Natural killer cell (primary cell): Measurements from ENCODE around the gene RUSF1. TPM values are rescaled to one million over a fixed set of nuclear protein-coding genes. Genes with fewer than 3 reads are reported as not detected.

Experiments
- ATAC-seq, 3 donors: fragments of 150-1000 bp in 2 of 3; fragments of 200-7000 bp in 1 of 3; cut with Tn5 transposase; 1 replicate in 1 of 3; 2 replicates in 2 of 3; pipeline ENCODE4 v1.10.0; 2021; ENCODE audit warnings: mild to moderate bottlenecking in 2 of 3, moderate library complexity in 2 of 3
- DNase-seq, 2 donors: peaks; one replicate each; pipeline versions ENCODE4 v3.0.0 to v3.0.0-alpha.2; 2013 to 2021; ENCODE audit warnings: mixed read lengths in 1 of 2
- H3K27ac ChIP-seq: one replicate; pipeline ENCODE4 v1.5.1; 2013; ENCODE audit warnings: mild to moderate bottlenecking, low read length
- H3K27me3 ChIP-seq: one replicate; pipeline ENCODE4 v1.6.1; 2013; ENCODE audit warnings: low read length; ENCODE audit not compliant: control insufficient read depth, insufficient read depth
- H3K36me3 ChIP-seq: one replicate; pipeline ENCODE4 v1.6.1; 2013; ENCODE audit warnings: low read length; ENCODE audit not compliant: control insufficient read depth, insufficient read depth
- H3K4me1 ChIP-seq: one replicate; pipeline ENCODE4 v1.6.1; 2013; ENCODE audit warnings: low read length; ENCODE audit not compliant: control insufficient read depth, insufficient read depth
- H3K4me3 ChIP-seq: one replicate; pipeline ENCODE4 v1.5.1; 2013; ENCODE audit warnings: low read length
- H3K9me3 ChIP-seq: one replicate; pipeline ENCODE4 v1.6.1; 2013; ENCODE audit warnings: low read length; ENCODE audit not compliant: control insufficient read depth, insufficient read depth
- H3K27ac Mint-ChIP-seq, 2 donors: one replicate each; pipeline ENCODE4 v1.8.0; 2022; ENCODE audit warnings: mild to moderate bottlenecking in 2 of 2, mixed read lengths in 2 of 2, moderate library complexity in 1 of 2
- H3K27me3 Mint-ChIP-seq, 2 donors: one replicate each; pipeline ENCODE4 v1.8.0; 2022; ENCODE audit warnings: low read depth in 2 of 2, mixed read lengths in 2 of 2
- H3K36me3 Mint-ChIP-seq: one replicate; pipeline ENCODE4 v1.8.0; 2022; ENCODE audit warnings: mixed read lengths
- H3K4me1 Mint-ChIP-seq, 2 donors: one replicate each; pipeline ENCODE4 v1.8.0; 2022; ENCODE audit warnings: mixed read lengths in 2 of 2
- H3K4me3 Mint-ChIP-seq: one replicate; pipeline ENCODE4 v1.8.0; 2022; ENCODE audit warnings: mild to moderate bottlenecking, moderate library complexity, mixed read lengths
- H3K9me3 Mint-ChIP-seq, 2 donors: one replicate each; pipeline ENCODE4 v1.8.0; 2022; ENCODE audit warnings: mixed read lengths in 2 of 2
- CTCF ChIP-seq: fragments of 200-600 bp; IDR thresholded peaks from one replicate; pipeline ENCODE4 v1.8.0; 2022; ENCODE audit warnings: antibody characterized with exemption
- WGBS: methylation state at CpG from one replicate; pipeline ENCODE4 v1.1.7; 2013; ENCODE audit warnings: missing lambda C conversion rate; ENCODE audit not compliant: insufficient coverage; 5-methylcytosine and 5-hydroxymethylcytosine counted together
- intact Hi-C: fragments of 100-400 bp; cut with micrococcal nuclease; formaldehyde crosslinking; loops from one replicate; pipeline ENCODE4 v1.14.2; 2022
- total RNA-seq, 4 donors: library from RNA; stranded (reverse); fragments of 120-200 nt in 1 of 4; gene quantifications; one replicate each; pipeline versions ENCODE4 v1.2.3 to v1.2.4, GENCODE V29; 2013 to 2022

The RUSF1 gene
- total RNA-seq, 3 donors from 2014 or later (not counting 1 experiment from before 2014, with no cell fraction given): 50.2 to 61.5 (median 51.9) TPM

- H3K36me3 Mint-ChIP-seq: no peaks in the 10 kb centered on the region
- H3K27me3 Mint-ChIP-seq: peaks cover 10 to 14% of the 10 kb centered on the region in 2 donors
- DNase-seq (no peak), ATAC-seq (no peak)
- no peak overlapping the region for H3K27ac Mint-ChIP-seq
- H3K9me3 ChIP-seq: no peaks in the 10 kb centered on the region
- no peak overlapping the region for H3K4me3 Mint-ChIP-seq
- peaks cover 10 to 16% of the 10 kb centered on the region in 2 donors for H3K4me1 Mint-ChIP-seq
- no peak for TF ChIP-seq CTCF
- no peaks in the 10 kb centered on the region for H3K36me3 ChIP-seq
- no peaks in the 10 kb centered on the region for H3K27me3 ChIP-seq
- H3K4me1 ChIP-seq: peaks cover 8% of the 10 kb centered on the region
- H3K4me3 ChIP-seq: no peak overlapping the region
- H3K9me3 Mint-ChIP-seq: no peaks in the 10 kb centered on the region
- no peak overlapping the region for H3K27ac ChIP-seq
- intact Hi-C loops: no loop called here
These were observed 5.7 kb upstream of the RUSF1 start for GRCh38 chr16:31513884-31514283.

GRCh38 chr16:31513126-31513525 lies 4.9 kb upstream of the RUSF1 start:
- peaks cover 17 to 22% of the 10 kb centered on the region in 2 donors for H3K4me1 Mint-ChIP-seq
- WGBS: 78% methylated on average over 6 of the region's 6 CpGs

GRCh38 chr16:31508706-31509195 lies 560 bp upstream of the RUSF1 start:
- DNase-seq: peak in 1 of 2 donors; percentile 33

More at GRCh38 chr16:31513126-31513525, 4.9 kb upstream of the RUSF1 start:
- H3K27me3 ChIP-seq: no peaks in the 10 kb centered on the region
- no peak for TF ChIP-seq CTCF
- no peaks in the 10 kb centered on the region for H3K9me3 ChIP-seq
- H3K36me3 ChIP-seq: no peaks in the 10 kb centered on the region
- intact Hi-C loops: no loop called here
- no peak for DNase-seq
- no peak overlapping the region for H3K27ac ChIP-seq
- peaks cover 14% of the 10 kb centered on the region for H3K4me1 ChIP-seq
- no peaks in the 10 kb centered on the region for H3K36me3 Mint-ChIP-seq
- ATAC-seq: no peak
- H3K27me3 Mint-ChIP-seq: peaks cover 10 to 13% of the 10 kb centered on the region in 2 donors
- no peak overlapping the region for H3K4me3 Mint-ChIP-seq
- H3K4me3 ChIP-seq: no peak overlapping the region
- H3K9me3 Mint-ChIP-seq: no peaks in the 10 kb centered on the region
- no peak overlapping the region for H3K27ac Mint-ChIP-seq

More at GRCh38 chr16:31508706-31509195, 560 bp upstream of the RUSF1 start:
- TF ChIP-seq CTCF: no peak
- Histone ChIP-seq H3K9me3 (no peaks in the 10 kb centered on the region), H3K27me3 (no peaks in the 10 kb centered on the region), H3K36me3 (no peaks in the 10 kb centered on the region), H3K27ac (peak overlapping the region; percentile 87), H3K4me3 (peak overlapping the region; percentile 89), H3K4me1 (peaks cover 27% of the 10 kb centered on the region)
- Mint-ChIP-seq H3K4me3 (peak overlapping the region; percentile 87), H3K27ac (peak overlapping the region; percentile 91 to 92), H3K4me1 (peaks cover 32 to 38% of the 10 kb centered on the region in 2 donors), H3K36me3 (no peaks in the 10 kb centered on the region), H3K9me3 (no peaks in the 10 kb centered on the region), H3K27me3 (no peaks in the 10 kb centered on the region)
- WGBS: 20% methylated on average over 6 of the region's 6 CpGs
- intact Hi-C loops: loop anchor here (5.0 kb wide), 1 partner anchor 364 kb away; the partner anchor contains the start of gene ZNF267
- ATAC-seq: no peak
